Activated CD4-positive, alpha-beta T cell treated with anti-CD3 and anti-CD28 coated beads, Interleukin-2, amount 10 ng/mL, durations not matched to agents 7 days and 5 days (primary cell): Measurements from ENCODE around the gene ELFN2. TPM values are rescaled to one million over a fixed set of nuclear protein-coding genes. Genes with fewer than 3 reads are reported as not detected.

Source experiments
- CTCF ChIA-PET: fragments of 350-600 bp; sonication (Branson Sonifier 250); formaldehyde crosslinking; loops from one replicate; lab custom pipeline; 2021; ENCODE audit warnings: antibody characterized with exemption; lab: Charles Lee
- POLR2A ChIA-PET: fragments of 350-600 bp; sonication (Branson Sonifier 250); formaldehyde crosslinking; loops from one replicate; lab custom pipeline; 2021; ENCODE audit warnings: antibody characterized with exemption; lab: Charles Lee
- DNase-seq: peaks from one replicate; pipeline ENCODE4 v3.0.0-alpha.2; 2020
- H3K27ac Mint-ChIP-seq: one replicate; pipeline ENCODE4 v1.8.0; 2021; ENCODE audit warnings: mild to moderate bottlenecking, moderate library complexity, mixed read lengths
- H3K27me3 Mint-ChIP-seq: one replicate; pipeline ENCODE4 v1.8.0; 2021; ENCODE audit warnings: mixed read lengths
- H3K36me3 Mint-ChIP-seq: one replicate; pipeline ENCODE4 v1.8.0; 2021; ENCODE audit warnings: low read depth, mixed read lengths
- H3K4me1 Mint-ChIP-seq: one replicate; pipeline ENCODE4 v1.8.0; 2021; ENCODE audit warnings: mixed read lengths
- H3K4me3 Mint-ChIP-seq: one replicate; pipeline ENCODE4 v1.8.0; 2021; ENCODE audit warnings: mild to moderate bottlenecking, moderate library complexity, mixed read lengths
- H3K9me3 Mint-ChIP-seq: one replicate; pipeline ENCODE4 v1.8.0; 2021; ENCODE audit warnings: mixed read lengths
- total RNA-seq, 2 experiments: library from RNA; stranded (reverse); gene quantifications; one replicate each; pipeline ENCODE4 v1.2.3, GENCODE V29; 2021

Gene ELFN2
- total RNA-seq, 2 experiments from 2014 or later: 0.10 to 0.23 TPM

DNA sequence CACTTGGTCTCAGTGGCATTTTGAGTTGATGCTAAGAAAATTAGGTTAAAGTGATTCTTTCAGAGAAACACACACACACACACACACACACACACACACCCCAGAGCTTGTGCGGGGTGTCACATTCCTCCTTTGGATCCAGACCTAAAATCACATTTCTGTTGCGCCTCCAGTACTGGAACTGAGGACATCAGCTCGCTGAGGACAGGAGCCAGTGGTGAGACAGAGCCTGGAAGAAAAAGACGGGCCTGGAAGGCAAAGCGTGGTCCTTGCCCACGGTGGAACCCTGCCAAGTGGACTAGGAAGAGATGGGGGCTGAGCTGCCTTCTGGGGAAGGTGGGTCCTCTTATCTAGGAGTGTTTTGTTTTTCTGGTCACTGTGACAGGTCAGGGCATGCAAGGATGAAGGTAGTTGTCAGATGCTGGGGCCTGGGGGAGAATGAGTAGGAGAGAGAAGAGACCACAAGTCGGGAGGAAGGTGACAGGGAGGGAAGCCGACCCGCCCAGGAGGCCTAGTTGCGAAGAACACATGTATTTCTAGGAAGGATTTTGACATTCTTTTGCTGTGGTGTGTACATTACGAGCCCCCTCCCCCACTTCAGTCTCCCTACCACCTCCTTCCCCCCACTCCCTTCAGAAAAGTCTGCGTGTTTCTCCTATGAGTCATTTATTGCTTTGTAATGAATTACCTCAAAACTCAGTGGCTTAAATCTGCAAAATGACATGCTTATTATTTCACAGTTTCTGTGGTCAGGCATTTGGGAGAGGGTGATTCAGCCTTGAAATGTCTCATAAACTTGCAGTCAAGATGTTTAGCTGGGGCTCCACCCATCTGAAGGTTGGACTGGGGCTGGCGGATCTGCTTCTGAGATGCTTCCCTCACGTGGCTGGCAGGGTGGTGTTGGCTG is 4.8 kb upstream of the ELFN2 start:
- peaks cover 16% of the 10 kb centered on the region for H3K4me1 Mint-ChIP-seq
- ChIA-PET CTCF (interaction anchor here (0.7 to 1.6 kb wide), 5 partner anchors 9 to 386 kb away, joined by 3 to 5 read pairs (median 3); no protein-coding TSS in a partner anchor), POLR2A (interaction anchor here (0.7 kb wide), 1 partner anchor 1144 kb away, joined by 4 read pairs; no protein-coding TSS in a partner anchor)
- peaks cover 6% of the 10 kb centered on the region for H3K9me3 Mint-ChIP-seq
- H3K27me3 Mint-ChIP-seq: peaks cover 33% of the 10 kb centered on the region
- no peak for DNase-seq
- no peaks in the 10 kb centered on the region for H3K36me3 Mint-ChIP-seq
- H3K27ac Mint-ChIP-seq: no peak overlapping the region
- no peak overlapping the region for H3K4me3 Mint-ChIP-seq

DNA sequence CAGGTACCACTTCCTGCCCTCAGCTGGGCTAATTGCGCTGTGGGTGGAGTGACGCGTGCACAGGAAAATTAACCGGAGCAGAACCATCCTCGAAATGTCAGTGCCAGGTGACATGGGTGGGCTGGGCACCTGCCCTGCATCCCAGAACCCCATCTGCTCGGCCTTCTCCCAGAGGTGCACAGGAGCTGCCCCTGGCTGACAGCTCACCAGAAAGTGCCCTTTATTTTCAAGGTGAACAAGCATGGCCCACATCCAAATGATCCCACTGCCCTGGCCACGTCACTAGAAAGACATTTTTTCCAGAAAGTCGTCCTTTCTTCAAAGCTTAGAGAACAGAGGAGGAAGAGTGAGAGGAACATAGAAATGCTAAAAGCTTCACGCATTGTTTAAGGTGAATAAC is 4.1 kb upstream of the ELFN2 start:
- DNase-seq: no peak
- Mint-ChIP-seq H3K36me3 (no peaks in the 10 kb centered on the region), H3K4me1 (peaks cover 16% of the 10 kb centered on the region), H3K9me3 (peaks cover 6% of the 10 kb centered on the region), H3K4me3 (no peak overlapping the region), H3K27ac (no peak overlapping the region), H3K27me3 (peaks cover 40% of the 10 kb centered on the region)
- POLR2A ChIA-PET: no interaction called here
- CTCF ChIA-PET: interaction anchor here (0.7 to 1.6 kb wide), 4 partner anchors 18 to 385 kb away, joined by 3 to 5 read pairs (median 4); no protein-coding TSS in a partner anchor

DNA sequence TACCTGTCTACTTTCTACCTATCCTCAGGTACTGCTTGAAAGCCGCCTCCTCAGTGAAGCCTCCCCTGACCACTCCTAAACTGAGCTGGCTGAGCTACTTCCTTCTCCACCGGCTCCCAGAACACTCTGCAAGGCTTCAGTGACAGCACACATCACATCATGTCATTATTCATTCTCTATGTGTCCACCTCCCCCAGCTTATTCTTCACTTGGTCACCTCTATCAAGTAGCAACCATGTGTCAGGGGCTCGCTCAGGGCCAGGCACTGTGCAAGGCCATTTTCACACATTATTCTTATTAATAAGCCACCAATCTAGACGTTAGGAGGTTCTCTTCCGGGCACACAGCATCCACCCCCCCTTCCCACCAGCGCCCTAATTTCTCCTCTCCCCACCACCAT is 3.7 kb upstream of the ELFN2 start:
- peaks cover 17% of the 10 kb centered on the region for H3K4me1 Mint-ChIP-seq
- peaks cover 6% of the 10 kb centered on the region for H3K9me3 Mint-ChIP-seq
- no peak for DNase-seq
- H3K36me3 Mint-ChIP-seq: no peaks in the 10 kb centered on the region
- no peak overlapping the region for H3K4me3 Mint-ChIP-seq
- H3K27ac Mint-ChIP-seq: no peak overlapping the region
- ChIA-PET POLR2A (no interaction called here), CTCF (interaction anchor here (0.8 to 1.6 kb wide), 3 partner anchors 17 to 385 kb away, joined by 3 to 5 read pairs (median 4); no protein-coding TSS in a partner anchor)
- H3K27me3 Mint-ChIP-seq: peaks cover 44% of the 10 kb centered on the region

DNA sequence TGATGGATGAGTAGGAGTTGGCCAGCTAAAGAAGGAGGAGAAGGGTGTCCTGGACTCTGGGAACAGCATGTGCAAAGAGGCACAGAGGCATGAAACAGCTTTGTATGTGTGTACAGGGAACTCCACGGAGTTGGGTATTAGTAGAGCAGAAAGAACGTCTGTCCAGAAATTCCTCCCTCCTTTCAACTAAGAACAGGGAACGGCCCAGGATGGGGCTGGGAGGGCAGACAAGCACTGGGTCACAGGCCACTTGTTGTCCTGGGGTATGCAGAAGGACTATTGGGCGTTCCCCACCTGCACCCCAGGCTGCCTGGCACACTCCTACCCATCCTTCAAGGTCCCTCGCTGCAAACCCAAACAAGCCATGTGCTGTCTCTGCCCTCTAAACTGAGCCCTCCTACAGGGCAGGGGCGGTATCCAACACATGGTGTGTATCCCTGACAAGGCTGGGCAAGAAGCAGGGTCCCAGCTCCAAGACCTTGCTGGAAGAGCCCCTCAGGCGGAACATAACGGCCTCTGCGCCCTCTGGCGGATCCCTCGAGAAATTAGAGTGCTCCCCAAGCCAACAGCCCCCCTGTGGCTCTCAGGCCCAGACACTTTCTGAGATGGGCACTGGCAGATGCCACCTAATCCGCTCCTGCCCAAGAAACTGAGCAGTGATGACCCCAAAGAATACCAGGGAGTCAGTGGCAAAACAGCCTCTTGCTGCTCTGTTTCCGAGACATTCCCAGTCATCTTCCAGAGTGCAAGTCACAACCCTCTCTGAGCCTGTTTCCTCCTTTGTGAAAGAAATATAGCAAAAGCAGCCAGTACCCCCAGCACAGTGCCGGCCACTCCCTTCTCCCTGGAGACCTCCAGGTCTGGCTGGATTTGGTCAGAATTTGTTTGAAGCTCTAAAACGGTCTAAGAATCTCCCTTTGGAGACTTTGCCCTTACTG is 1.6 kb upstream of the ELFN2 start:
- Mint-ChIP-seq H3K4me3 (no peak overlapping the region), H3K27me3 (peaks cover 53% of the 10 kb centered on the region)
- POLR2A ChIA-PET: no interaction called here

DNA sequence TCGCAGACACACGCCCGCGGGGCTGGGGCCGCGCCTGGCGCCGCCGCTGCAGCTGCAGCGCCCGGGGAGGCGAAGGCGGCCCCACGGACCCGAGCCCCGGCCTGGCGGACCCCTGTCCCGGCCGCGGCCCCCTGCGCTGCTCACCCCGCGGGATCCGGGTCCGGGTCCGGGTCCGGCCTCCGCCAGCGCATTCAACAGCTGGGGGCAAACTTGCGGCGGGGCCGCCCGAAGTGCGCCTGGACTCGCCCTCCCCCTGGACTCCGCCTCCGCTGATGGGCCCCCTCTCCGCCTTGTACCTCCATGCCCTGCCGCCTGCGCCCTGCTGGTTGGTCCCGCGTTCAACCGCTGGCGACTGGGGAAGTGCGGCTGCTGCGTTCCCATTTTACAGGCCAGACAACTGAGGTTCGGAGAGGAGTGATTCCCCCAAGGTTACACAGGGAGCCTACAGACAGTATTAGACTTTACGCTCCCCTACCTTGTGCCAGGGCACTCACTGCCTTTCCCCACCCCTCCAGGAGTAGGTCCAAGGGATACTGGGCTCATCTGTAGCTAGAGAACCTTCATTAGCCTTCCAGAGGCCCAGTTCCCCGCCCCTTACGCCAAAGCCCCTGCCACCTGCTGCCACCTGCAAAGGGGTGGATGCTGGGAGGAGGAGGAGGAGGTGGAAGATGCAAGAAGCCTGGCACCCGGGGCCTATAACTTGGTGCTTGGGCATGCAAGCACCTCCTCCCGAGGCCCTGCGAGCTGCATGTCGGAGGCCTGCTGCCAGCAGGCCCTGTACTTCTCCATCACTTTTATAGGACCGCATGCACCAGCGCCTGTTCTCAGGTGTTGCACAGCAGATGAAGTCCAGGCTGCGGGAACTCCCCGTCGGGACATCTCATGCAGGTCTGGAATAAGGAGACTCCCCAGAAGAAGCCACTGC is 694 bp upstream of the ELFN2 start:
- ChIA-PET POLR2A (no interaction called here), CTCF (interaction anchor here (1.6 to 2.7 kb wide), 2 partner anchors 10 to 96 kb away, joined by 4 to 11 read pairs; no protein-coding TSS in a partner anchor)
- peaks cover 53% of the 10 kb centered on the region for H3K27me3 Mint-ChIP-seq
- H3K27ac Mint-ChIP-seq: no peak overlapping the region
- no peak for DNase-seq
- peaks cover 17% of the 10 kb centered on the region for H3K4me1 Mint-ChIP-seq
- H3K9me3 Mint-ChIP-seq: peaks cover 3% of the 10 kb centered on the region
- H3K4me3 Mint-ChIP-seq: no peak overlapping the region
- no peaks in the 10 kb centered on the region for H3K36me3 Mint-ChIP-seq

More for the DNA sequence above, 1.6 kb upstream of the ELFN2 start:
- H3K9me3 Mint-ChIP-seq: peaks cover 3% of the 10 kb centered on the region
- no peak overlapping the region for H3K27ac Mint-ChIP-seq
- CTCF ChIA-PET: interaction anchor here (0.7 to 2.7 kb wide), 7 partner anchors 9 to 173 kb away, joined by 3 to 11 read pairs (median 4); no protein-coding TSS in a partner anchor
- no peaks in the 10 kb centered on the region for H3K36me3 Mint-ChIP-seq
- peak; percentile 60 for DNase-seq
- H3K4me1 Mint-ChIP-seq: peaks cover 17% of the 10 kb centered on the region

DNA sequence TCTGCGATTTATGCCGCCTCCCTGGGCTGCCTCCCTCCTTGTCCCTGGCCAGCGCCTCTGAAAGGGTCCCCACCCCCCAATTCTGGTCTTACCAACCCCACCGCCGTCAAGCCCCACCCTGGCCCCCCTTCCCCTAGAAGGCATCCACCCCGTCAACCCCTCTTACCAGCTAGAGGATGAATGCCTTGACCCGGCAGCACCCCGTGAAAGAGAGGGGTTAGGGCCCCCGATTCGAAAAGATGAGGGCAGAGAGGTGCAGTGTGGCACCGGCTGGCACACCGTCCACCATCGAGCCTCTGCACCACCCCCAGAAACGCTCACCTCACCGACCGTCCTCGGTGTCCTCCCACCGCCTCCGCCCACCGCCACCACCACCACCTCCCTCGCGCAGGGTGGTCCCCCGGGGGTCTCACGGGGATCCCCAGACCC is 559 bp downstream of the ELFN2 start:
- H3K36me3 Mint-ChIP-seq: no peaks in the 10 kb centered on the region
- H3K9me3 Mint-ChIP-seq: no peaks in the 10 kb centered on the region
- H3K27ac Mint-ChIP-seq: no peak overlapping the region
- H3K4me1 Mint-ChIP-seq: peaks cover 6% of the 10 kb centered on the region
- no peak overlapping the region for H3K4me3 Mint-ChIP-seq
- DNase-seq: no peak
- ChIA-PET CTCF (interaction anchor here (0.6 kb wide), 1 partner anchor 1515 kb away, joined by 3 read pairs; no protein-coding TSS in a partner anchor), POLR2A (no interaction called here)
- peaks cover 59% of the 10 kb centered on the region for H3K27me3 Mint-ChIP-seq

DNA sequence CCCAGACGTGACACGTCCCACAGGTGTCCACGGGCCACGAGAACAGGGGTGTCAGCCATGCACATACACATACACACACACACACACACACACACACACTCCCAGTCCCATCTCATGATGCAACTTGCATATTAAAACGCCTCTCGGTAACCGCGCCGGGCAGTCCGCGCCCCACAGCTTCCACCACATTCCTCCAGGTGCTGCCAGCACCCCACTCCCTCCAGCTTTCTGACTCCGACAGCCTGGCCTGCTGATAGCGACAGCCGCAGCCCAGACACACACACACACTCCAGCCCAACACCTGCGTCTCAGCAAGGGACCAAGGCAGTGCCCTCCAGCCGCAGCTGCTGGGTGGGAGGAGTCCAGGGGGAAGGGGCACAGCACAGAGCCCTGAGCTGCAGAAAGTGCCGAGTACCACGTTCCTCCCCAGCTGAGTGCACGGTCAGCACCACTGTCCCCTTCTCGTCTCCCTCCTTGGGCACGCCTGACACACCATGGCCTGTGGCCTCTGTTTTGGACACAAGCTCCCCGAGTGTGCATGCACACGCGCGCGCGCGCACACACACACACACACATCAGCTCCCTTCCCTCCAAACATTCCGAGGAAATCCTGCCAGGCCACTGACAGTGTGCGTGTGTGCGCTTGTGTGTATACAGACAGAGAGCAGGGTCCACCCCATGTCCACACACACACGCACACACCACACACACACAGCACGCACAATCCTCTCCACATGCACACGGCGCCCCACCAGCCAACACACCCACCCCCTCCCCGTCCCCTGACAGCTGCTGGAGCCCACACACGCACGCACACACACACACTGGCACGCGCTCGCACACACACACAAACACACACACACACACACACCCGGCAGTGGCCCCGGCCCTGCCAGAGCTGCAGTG is 1.2 kb downstream of the ELFN2 start:
- peaks cover 65% of the 10 kb centered on the region for H3K27me3 Mint-ChIP-seq
- no peak for DNase-seq
- H3K4me3 Mint-ChIP-seq: no peak overlapping the region
- H3K36me3 Mint-ChIP-seq: no peaks in the 10 kb centered on the region
- H3K4me1 Mint-ChIP-seq: peaks cover 3% of the 10 kb centered on the region
- ChIA-PET CTCF (no interaction called here), POLR2A (no interaction called here)
- H3K9me3 Mint-ChIP-seq: no peaks in the 10 kb centered on the region
- no peak overlapping the region for H3K27ac Mint-ChIP-seq

DNA sequence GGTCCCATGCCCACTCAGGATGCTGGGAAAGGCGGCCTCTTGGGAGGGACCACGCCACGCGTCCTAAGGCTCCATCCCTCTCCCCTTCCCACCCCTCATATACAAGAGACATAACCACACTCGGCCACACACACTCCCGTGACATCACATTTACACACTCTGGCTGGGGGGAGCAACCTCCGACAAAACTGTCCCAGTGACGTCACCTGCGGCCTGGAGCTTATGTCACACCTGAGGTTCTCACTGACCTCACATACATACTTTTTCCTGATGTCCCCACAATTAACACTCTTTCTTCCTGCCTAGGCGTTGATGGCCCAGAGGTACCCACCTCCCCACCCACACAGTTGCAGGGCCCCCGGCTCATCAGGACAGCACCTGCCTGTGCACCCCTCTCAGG is 1.9 kb downstream of the ELFN2 start:
- Mint-ChIP-seq H3K4me1 (peaks cover 5% of the 10 kb centered on the region), H3K27me3 (peaks cover 67% of the 10 kb centered on the region), H3K4me3 (no peak overlapping the region), H3K36me3 (no peaks in the 10 kb centered on the region), H3K9me3 (no peaks in the 10 kb centered on the region), H3K27ac (no peak overlapping the region)
- no peak for DNase-seq
- CTCF ChIA-PET: interaction anchor here (0.8 to 1.6 kb wide), 2 partner anchors 9 to 109 kb away, joined by 3 read pairs; no protein-coding TSS in a partner anchor
- POLR2A ChIA-PET: no interaction called here

DNA sequence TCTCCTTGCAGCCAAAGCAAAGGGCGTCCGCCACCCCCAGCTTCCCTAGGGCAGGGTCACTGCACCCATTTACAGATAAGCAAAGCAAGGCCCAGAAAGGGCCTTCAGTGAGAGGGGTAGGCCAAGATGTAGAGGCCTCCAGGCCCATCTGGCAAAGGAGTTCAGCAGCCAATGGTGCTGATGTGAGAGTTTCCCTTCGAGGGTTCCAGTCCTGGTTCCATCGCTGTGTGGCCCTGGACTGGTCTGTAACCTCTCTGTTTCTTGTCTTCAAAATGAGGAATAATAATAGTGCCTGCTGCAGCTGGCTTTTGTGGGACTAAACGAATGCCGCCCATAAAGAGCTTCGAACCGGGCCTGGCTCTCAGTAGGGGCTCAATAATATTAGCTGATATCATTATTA is 4.0 kb downstream of the ELFN2 start:
- no peaks in the 10 kb centered on the region for H3K36me3 Mint-ChIP-seq
- H3K9me3 Mint-ChIP-seq: no peaks in the 10 kb centered on the region
- H3K4me1 Mint-ChIP-seq: peaks cover 20% of the 10 kb centered on the region
- no peak overlapping the region for H3K4me3 Mint-ChIP-seq
- H3K27ac Mint-ChIP-seq: no peak overlapping the region
- POLR2A ChIA-PET: no interaction called here
- peaks cover 66% of the 10 kb centered on the region for H3K27me3 Mint-ChIP-seq
- CTCF ChIA-PET: interaction anchor here (1.1 to 1.5 kb wide), 3 partner anchors 89 to 425 kb away, joined by 3 read pairs; no protein-coding TSS in a partner anchor
- no peak for DNase-seq

DNA sequence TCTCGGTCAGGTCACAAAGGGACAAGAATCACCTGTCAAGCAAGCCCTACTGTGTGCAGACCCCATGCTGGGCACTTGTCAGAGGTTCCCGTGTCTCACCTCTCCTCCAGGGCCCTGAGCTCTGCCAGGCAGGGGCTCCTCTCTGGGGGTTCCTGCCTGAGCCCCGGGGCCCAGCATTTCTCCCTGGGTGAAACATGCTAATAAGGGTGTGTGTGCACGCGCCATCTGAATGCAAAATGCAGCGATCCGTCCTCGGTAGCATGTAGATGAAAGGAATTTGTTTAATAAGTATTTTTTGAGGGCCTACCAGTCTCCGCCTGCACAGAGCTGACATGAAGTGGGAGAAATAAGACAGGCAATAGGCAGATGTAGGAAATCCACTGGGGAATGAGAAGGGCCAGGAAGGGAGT is 5.8 kb downstream of the ELFN2 start:
- DNase-seq: no peak
- H3K9me3 Mint-ChIP-seq: no peaks in the 10 kb centered on the region
- H3K4me1 Mint-ChIP-seq: peaks cover 31% of the 10 kb centered on the region
- no peaks in the 10 kb centered on the region for H3K36me3 Mint-ChIP-seq
- POLR2A ChIA-PET: no interaction called here
- no peak overlapping the region for H3K27ac Mint-ChIP-seq
- CTCF ChIA-PET: no interaction called here
- H3K27me3 Mint-ChIP-seq: peaks cover 67% of the 10 kb centered on the region
- no peak overlapping the region for H3K4me3 Mint-ChIP-seq
